Rectal smooth muscle tissue (tissue), 1 donor: ENCODE measurements around the gene CROCC2.

Source experiments
- H3K27ac ChIP-seq: one replicate; pipeline ENCODE4 v1.7.0; 2013; ENCODE audit warnings: low read depth, low read length, inconsistent platforms
- H3K27me3 ChIP-seq: one replicate; pipeline ENCODE4 v1.7.0; 2013; ENCODE audit warnings: low read length; ENCODE audit not compliant: control insufficient read depth, insufficient read depth
- H3K36me3 ChIP-seq: one replicate; pipeline ENCODE4 v1.7.0; 2013; ENCODE audit warnings: low read length; ENCODE audit not compliant: control insufficient read depth, insufficient read depth
- H3K4me1 ChIP-seq: one replicate; pipeline ENCODE4 v1.7.0; 2013; ENCODE audit warnings: low read length; ENCODE audit not compliant: control insufficient read depth, insufficient read depth
- H3K4me3 ChIP-seq: one replicate; pipeline ENCODE4 v1.7.0; 2013; ENCODE audit warnings: low read length
- H3K9ac ChIP-seq: one replicate; pipeline ENCODE4 v1.7.0; 2013; ENCODE audit warnings: low read length

Gene CROCC2

DNA sequence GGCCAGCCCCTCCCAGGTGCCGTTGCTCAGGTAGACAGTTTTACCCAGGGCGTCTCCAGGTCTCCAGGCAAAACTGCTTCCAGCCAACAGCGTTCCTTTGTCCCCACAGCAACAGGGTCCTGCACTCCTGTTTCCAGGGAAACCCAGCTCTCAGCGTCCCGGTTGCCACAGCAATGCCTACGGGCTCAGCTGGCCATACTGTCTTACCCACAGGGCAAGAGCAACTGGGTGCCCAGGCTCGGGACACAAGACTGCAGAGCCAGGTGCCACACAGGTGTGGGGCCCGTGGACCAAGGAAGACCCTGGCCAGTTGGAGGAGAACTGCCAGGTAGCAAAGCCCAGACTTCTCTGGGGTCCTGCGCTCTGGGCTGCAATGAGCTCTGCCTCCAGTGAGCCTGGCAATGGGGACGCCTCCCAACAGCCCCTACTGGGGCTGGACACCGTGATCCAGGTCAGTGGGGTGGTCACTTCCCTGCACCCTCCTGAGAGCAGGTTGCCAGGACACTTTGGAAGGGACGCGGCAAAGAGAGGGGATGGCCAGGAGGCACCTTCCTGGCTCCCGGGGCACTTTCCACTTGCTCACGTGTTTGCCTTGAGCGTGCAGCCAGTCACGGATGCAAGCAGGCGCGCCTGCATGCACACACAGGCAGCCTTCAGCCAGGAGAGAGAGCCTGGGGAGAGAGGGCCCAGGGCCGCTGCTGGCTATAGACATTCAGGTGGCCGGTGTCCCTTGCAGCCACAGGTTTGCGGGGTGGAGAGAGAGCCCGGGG, at the start of gene CROCC2:
Gene CROCC2, plus strand, starts transcription at position 196 of the 770 bp plus-strand sequence. Its CDS starts 178 bp downstream, at position 374.
- Histone ChIP-seq H3K27ac (no peak within 1 kb of the TSS), H3K9ac (no peak within 1 kb of the TSS), H3K36me3 (no peaks in the 10 kb centered on the region), H3K4me3 (no peak within 1 kb of the TSS), H3K4me1 (no peaks in the 10 kb centered on the region), H3K27me3 (peaks cover 2% of the 10 kb centered on the region)

DNA sequence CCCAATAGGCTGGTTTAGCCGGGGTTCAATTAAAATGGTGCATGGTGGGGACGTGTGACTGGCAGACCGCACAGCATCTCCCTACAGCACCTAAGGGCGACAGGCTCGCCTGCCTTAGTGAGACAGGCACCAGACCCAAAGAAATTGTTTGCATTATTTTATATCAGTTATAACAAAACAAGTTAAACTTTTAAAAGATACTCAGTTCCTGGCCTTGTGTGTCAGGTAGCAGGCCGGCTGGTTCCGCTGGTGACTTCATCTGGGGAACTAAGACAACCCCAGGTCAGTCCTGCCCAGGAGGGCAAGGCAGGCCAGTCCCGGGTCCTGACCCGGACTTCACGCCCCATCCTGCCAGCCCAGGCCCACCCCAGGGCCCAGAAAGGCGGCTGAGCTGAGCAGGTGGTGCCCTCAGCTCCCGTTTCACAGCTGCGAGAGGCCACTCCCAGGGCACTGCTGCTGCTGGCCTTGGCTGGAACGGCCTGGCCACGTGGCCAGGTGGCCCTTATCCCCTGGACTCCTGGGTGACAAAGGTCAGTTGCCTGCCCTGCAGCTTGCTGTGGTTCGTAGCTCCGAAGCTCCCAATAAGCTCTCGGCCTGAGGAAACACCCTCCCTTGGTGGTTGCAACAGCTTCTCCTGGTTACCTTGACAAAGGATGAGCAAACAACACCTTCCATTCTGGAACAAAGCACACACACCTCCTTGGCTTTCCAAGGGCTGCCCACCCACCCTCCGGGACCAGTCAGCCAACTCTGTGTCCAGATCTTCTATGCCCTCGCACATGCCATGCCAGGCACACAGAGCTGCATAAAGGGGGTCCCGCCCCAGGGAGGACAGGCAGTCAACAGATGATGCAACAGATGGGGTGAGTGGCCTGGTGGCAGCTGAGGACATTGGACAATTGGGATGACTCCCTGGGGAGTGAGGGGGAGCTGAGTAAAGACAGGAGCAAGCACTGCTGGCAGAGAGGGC, 48.8 kb upstream of the CROCC2 start:
- no peak overlapping the region for H3K27ac ChIP-seq

DNA sequence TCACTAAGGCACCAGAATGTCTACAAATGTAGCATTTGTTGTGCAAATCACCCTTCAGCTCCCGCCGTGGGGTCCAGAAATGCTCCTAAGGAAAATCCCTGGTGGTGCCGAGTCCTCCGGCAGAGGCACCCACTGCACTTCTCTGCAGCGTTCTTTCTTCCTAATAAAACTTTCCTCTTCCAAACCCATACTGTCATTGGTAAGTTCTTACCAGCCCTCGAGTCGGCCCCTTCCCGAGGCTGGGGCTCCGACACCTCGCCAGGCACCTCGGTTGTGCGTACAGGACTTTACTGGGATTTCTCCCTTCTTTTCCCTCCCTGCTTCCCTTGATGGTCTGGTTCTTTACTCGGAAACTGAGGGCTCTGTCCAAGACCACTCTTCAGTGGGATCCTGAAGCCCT, 47.8 kb upstream of the CROCC2 start:
- H3K4me1 ChIP-seq, result no peaks in the 10 kb centered on the region
- no peaks in the 10 kb centered on the region for H3K27me3 ChIP-seq
- no peaks in the 10 kb centered on the region for H3K36me3 ChIP-seq
- H3K4me3 ChIP-seq, result no peak overlapping the region
- H3K27ac ChIP-seq, result no peak overlapping the region
- no peak overlapping the region for H3K9ac ChIP-seq

More for the DNA sequence above, 48.8 kb upstream of the CROCC2 start:
- Histone ChIP-seq H3K4me1 (no peaks in the 10 kb centered on the region), H3K27me3 (no peaks in the 10 kb centered on the region), H3K9ac (no peak overlapping the region), H3K36me3 (no peaks in the 10 kb centered on the region), H3K4me3 (no peak overlapping the region)

DNA sequence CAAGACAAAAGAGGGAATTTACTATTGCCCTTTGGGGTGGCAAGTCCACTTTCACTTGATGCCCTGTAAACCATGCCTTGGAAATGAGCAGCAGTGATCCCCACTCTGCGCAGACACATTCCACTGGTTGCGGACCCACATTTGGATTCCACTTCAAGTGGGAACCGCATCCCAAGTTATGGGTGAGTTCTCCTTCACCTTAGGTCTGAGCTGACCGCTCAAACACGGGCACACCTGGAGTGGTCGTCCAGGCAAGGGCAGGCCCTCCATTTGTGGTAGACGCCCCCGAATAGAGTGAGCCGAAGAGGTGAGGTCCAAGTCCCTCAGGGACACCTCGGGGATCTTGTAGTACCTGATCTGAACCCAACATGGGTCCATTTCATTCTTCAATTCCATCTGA, 47.3 kb upstream of the CROCC2 start:
- no peak overlapping the region for H3K27ac ChIP-seq
- no peaks in the 10 kb centered on the region for H3K36me3 ChIP-seq
- no peak overlapping the region for H3K9ac ChIP-seq
- no peak overlapping the region for H3K4me3 ChIP-seq
- no peaks in the 10 kb centered on the region for H3K27me3 ChIP-seq
- H3K4me1 ChIP-seq, result no peaks in the 10 kb centered on the region

DNA sequence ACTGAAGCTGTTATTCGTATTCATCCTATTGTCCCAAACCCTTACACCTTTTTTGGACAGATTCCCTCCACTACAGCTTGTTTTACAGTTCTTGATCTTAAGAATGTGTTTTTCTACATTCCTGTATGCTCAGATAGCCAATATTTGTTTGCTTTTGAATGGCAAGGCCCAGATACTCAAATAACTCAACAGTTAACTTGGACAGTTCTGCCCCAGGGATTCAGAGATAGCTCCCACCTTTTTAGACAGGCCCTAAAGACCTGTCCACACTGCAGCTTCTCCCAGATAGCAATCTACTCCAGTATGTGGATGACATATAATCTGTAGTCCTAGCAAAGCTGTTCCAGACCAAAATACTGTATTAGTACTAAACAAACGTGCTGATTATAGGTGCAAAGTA, 44.6 kb upstream of the CROCC2 start:
- Histone ChIP-seq H3K4me1 (no peaks in the 10 kb centered on the region), H3K27ac (no peak overlapping the region), H3K4me3 (no peak overlapping the region), H3K9ac (no peak overlapping the region), H3K36me3 (no peaks in the 10 kb centered on the region), H3K27me3 (no peaks in the 10 kb centered on the region)

DNA sequence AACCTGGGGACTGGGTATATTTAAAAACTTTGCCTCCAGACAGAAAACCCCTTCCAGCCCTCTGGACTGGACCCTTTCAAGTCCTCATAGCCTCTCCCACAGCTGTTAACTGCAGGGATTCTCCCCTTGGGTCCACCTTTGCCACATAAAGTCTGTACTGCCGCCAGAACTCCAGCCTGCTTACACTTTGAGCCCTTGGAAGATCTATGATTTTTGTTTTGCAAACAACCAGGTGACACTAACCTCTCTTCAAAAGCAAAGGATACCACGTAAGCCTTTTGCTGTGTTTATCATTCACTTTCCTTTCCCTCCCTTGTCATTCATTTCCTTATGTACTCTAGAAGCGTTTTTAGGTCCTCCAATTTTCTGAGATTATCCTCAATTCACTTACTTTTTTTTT, 41.7 kb upstream of the CROCC2 start:
- Histone ChIP-seq H3K9ac (no peak overlapping the region), H3K4me1 (no peaks in the 10 kb centered on the region), H3K4me3 (no peak overlapping the region), H3K27ac (no peak overlapping the region), H3K36me3 (no peaks in the 10 kb centered on the region), H3K27me3 (no peaks in the 10 kb centered on the region)

DNA sequence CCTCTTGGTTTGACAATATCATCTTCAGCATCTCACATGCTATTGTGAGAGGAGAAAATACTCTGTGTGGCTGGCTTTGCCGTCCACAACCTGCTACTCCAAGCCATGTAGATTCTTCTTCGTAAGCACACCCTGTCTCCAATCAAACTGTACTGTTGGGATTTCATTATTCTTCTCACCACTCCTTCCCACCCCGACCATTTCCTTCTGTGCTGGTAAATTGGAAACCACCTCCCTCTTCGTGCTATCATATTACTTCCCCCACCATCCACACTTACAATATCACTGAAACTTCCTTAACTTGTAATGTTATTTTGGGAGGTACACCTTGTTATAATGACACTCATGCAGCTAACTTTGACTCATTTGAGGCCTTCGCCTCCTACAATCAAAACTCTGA, 40.7 kb upstream of the CROCC2 start:
- no peak overlapping the region for H3K27ac ChIP-seq
- no peak overlapping the region for H3K9ac ChIP-seq
- H3K36me3 ChIP-seq, result no peaks in the 10 kb centered on the region
- H3K27me3 ChIP-seq, result no peaks in the 10 kb centered on the region
- no peak overlapping the region for H3K4me3 ChIP-seq
- no peaks in the 10 kb centered on the region for H3K4me1 ChIP-seq

DNA sequence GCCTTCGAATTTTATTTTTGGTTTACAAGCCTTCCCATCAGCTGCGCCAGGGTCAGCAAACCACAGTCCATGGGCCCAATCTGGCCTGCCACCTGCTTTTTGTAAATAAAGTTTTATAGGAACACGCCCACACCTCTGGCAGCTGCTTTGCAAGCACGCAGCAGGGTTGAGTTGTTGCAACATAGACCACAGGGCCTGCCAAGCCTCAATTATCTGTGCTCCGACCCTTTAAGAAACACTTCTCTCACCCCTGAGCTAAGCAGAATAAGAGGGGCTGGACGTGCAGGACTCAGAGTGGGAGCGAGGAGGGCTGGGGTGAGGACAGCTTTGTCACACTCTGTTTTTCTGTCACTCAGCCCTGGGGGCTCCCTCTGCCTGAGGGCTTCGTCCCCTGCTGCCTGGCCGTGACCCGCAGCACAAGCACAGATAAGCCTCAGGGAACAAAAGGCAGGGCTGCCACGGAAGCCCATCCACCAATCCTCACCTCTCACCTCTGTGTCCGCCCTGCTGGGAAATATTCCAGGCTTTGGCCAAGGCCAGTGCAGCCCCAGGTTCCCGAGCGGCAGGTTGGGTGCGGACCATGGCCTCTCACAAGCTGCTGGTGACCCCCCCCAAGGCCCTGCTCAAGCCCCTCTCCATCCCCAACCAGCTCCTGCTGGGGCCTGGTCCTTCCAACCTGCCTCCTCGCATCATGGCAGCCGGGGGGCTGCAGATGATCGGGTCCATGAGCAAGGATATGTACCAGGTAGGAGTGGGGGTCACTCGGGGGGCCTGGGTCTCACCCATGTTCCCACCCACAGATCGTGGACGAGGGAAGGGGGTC, 37.6 kb upstream of the CROCC2 start, which contains the start of gene AGXT:
Gene AGXT, plus strand, starts transcription at position 539 of the 823 bp plus-strand sequence. Its CDS starts 42 bp downstream, at position 581.
- H3K36me3 ChIP-seq, result no peaks in the 10 kb centered on the region
- H3K4me1 ChIP-seq, result no peaks in the 10 kb centered on the region
- no peak within 1 kb of the TSS for H3K27ac ChIP-seq
- H3K27me3 ChIP-seq, result no peaks in the 10 kb centered on the region
- H3K9ac ChIP-seq, result no peak within 1 kb of the TSS
- H3K4me3 ChIP-seq, result no peak within 1 kb of the TSS

DNA sequence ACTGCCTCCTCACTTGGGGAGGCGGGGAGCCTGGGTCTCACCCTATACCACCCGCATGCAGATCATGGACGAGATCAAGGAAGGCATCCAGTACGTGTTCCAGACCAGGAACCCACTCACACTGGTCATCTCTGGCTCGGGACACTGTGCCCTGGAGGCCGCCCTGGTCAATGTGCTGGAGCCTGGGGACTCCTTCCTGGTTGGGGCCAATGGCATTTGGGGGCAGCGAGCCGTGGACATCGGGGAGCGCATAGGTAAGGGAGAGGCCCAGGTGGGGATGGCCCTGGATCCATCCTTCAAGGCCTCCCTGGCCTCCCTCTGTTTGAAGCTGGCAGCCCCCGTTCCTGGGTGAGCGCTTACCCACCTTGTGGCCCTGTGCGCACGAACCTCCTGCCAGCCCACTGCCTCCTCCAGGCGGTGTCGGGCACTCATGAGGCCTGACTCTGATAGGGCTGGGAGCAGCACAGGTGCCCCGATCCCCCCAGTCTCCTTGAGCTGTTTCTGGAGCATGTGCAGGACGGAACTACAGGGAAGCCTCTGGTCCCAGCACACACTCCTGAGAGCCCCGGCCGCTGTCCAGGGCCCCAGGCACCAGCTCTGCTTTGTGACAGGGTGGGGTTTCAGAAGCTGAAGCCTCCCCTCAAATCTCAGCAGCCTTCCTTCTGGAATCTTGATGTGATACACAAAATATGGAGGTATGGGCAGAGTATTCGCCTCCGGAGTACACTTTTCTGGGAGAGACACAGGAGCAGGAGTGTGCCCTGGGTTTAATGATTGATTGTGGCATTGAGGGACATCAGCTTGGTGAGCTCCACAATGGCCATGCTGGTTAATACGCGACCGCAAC, 36.8 kb upstream of the CROCC2 start:
- Histone ChIP-seq H3K4me1 (no peaks in the 10 kb centered on the region), H3K9ac (no peak overlapping the region), H3K36me3 (no peaks in the 10 kb centered on the region), H3K27ac (no peak overlapping the region), H3K4me3 (no peak overlapping the region), H3K27me3 (no peaks in the 10 kb centered on the region)

DNA sequence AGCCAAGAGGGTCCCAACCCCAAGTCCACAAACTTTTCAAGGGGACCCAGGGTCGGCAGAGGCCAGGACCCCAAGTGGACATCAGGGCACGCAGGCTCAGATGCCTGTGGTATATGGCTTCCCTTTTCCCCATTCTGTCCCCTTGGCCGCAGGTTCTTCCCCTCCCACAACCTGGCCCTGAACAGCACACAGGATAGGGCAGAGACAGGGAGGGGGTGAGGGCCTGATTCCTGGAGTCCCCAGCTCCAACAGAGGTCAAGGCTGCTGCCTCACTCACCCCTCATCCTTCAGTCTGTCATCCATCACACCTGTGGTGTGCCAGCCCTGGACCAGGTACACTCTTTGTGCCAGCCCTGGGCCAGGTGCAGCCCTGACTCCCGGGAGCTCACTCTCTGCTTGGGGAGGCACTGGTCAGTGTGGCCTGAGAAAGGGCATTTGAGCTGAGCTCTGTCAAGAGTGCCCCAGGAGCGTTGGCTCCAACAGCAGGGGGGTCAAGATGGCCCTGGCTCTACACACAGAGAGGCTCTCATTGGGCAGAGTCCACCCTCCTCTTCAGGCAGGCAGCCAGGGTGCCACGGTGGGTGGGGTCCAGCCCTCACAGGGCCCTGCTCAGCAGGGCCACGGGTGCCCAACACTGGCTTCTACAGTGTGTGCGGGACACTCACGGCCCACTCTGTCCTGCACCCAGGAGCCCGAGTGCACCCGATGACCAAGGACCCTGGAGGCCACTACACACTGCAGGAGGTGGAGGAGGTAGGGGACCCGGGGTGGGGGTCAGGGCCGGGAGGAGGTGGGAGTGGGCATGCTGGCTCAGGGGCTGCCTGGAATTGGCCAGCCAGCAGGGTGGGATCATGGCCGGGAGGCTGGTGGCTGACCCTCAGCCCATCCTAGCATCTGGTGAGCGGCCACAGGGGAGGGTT, 35.9 kb upstream of the CROCC2 start:
- Histone ChIP-seq H3K36me3 (no peaks in the 10 kb centered on the region), H3K4me3 (no peak overlapping the region), H3K27me3 (no peaks in the 10 kb centered on the region), H3K4me1 (no peaks in the 10 kb centered on the region), H3K27ac (no peak overlapping the region), H3K9ac (no peak overlapping the region)
